ENCODE results near the gene CHAF1A. TPM values are rescaled to one million over a fixed set of nuclear protein-coding genes. Genes with fewer than 3 reads are reported as not detected.

The CHAF1A gene
- total RNA-seq, 1 experiment from 2014 or later: 161 TPM

DNA sequence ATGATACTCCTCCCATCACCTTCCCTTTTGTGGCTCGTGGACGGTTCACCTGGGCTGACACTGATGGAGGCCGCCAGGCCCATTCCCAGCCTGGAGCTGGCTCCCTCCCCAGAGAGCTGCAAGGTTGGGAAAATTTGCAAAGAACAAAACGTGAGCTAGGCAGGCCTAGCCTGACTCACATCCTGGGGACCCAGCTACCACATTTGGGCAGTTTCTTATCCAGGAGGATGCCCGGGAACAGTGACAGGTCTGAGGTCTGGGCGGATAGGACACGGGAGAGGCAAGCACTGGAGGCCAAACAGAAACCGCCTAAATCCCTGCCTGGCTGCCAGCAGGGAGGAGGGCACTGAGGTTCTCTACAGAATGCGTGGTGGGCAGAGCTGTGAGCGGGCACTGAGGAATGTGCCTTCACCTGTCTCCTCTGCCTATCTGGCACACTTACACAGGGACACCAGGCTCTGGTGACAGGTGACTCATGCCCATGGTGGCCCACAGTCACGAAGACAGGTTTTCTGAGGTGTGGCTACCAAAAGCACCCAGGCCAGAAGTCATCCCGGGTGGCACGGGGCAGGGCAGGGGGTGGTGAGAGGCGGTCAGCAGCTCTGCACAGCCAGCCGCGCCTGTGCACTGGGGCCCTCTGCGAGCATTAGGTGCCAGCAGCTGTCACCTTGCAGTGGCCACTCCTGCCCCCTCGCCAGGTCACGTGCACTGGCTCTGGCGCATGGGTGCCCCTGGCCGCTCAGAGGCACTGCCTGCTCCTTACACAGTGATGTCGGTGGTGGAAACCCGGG is 25.3 kb upstream of the CHAF1A start:
- TF ChIP-seq ZNF121 (CRISPR knock-in tag; IDR thresholded peaks at IDR 0.05) (no peak), NR1H2 (CRISPR knock-in tag; IDR thresholded peaks at IDR 0.05) (no peak), ZNF263 (CRISPR knock-in tag; IDR thresholded peaks at IDR 0.05; ENCODE audit: low read depth) (no peak), TCF7 (CRISPR knock-in tag; IDR thresholded peaks at IDR 0.05; ENCODE audit: low read depth) (no peak), NFYB (CRISPR knock-in tag; conservative IDR thresholded peaks at IDR 0.05; ENCODE audit: low read depth) (no peak), EMX1 (CRISPR knock-in tag; IDR thresholded peaks at IDR 0.05) (no peak), CREM (CRISPR knock-in tag; IDR thresholded peaks at IDR 0.05) (no peak), FOXK1 (CRISPR knock-in tag; IDR thresholded peaks at IDR 0.05) (no peak), IRF2 (CRISPR knock-in tag; IDR thresholded peaks at IDR 0.05; ENCODE audit: borderline replicate concordance, low read depth) (no peak), GTF2I (CRISPR knock-in tag; conservative IDR thresholded peaks at IDR 0.05) (no peak), TEAD4 (CRISPR knock-in tag; IDR thresholded peaks at IDR 0.05) (no peak)
- TF ChIP-seq, protein P1, sequence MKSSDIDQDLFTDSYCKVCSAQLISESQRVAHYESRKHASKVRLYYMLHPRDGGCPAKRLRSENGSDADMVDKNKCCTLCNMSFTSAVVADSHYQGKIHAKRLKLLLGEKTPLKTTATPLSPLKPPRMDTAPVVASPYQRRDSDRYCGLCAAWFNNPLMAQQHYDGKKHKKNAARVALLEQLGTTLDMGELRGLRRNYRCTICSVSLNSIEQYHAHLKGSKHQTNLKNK (CRISPR knock-in tag; IDR thresholded peaks at IDR 0.05): no peak
- TF ChIP-seq, protein P2, sequence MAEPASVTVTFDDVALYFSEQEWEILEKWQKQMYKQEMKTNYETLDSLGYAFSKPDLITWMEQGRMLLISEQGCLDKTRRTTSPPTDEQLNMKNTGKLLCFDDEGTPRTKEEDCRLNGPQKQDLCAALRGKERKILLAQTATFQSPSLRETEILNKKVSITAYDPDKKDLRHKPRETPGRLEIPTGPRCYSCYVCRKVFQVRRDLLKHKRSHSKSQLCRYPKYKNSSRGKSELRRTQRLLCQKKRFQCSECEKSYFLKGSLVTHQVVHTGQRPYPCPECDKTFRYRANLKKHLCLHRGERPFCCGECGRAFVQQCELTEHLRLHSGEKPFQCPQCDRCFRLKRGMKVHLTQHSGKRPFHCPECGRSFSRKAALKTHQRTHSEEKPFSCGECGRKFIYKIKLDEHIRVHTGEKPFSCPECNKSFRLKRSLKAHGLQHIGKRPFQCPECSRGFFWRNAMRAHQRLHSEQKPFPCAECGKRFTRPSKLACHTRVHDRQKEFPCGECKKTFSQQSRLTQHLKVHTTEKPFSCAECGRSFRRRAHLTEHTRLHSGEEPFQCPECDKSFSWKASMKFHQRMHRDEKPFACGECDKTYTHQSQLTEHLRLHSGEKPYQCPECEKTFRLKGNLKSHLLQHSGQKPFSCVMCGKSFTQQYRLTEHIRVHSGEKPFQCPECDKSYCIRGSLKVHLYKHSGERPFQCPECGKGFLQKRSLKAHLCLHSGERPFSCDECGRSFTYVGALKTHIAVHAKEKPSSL (CRISPR knock-in tag; conservative IDR thresholded peaks at IDR 0.05): no peak
- TF ChIP-seq, protein P3, sequence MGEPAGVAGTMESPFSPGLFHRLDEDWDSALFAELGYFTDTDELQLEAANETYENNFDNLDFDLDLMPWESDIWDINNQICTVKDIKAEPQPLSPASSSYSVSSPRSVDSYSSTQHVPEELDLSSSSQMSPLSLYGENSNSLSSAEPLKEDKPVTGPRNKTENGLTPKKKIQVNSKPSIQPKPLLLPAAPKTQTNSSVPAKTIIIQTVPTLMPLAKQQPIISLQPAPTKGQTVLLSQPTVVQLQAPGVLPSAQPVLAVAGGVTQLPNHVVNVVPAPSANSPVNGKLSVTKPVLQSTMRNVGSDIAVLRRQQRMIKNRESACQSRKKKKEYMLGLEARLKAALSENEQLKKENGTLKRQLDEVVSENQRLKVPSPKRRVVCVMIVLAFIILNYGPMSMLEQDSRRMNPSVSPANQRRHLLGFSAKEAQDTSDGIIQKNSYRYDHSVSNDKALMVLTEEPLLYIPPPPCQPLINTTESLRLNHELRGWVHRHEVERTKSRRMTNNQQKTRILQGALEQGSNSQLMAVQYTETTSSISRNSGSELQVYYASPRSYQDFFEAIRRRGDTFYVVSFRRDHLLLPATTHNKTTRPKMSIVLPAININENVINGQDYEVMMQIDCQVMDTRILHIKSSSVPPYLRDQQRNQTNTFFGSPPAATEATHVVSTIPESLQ (CRISPR knock-in tag; IDR thresholded peaks at IDR 0.05): no peak
- TF ChIP-seq, protein P4, sequence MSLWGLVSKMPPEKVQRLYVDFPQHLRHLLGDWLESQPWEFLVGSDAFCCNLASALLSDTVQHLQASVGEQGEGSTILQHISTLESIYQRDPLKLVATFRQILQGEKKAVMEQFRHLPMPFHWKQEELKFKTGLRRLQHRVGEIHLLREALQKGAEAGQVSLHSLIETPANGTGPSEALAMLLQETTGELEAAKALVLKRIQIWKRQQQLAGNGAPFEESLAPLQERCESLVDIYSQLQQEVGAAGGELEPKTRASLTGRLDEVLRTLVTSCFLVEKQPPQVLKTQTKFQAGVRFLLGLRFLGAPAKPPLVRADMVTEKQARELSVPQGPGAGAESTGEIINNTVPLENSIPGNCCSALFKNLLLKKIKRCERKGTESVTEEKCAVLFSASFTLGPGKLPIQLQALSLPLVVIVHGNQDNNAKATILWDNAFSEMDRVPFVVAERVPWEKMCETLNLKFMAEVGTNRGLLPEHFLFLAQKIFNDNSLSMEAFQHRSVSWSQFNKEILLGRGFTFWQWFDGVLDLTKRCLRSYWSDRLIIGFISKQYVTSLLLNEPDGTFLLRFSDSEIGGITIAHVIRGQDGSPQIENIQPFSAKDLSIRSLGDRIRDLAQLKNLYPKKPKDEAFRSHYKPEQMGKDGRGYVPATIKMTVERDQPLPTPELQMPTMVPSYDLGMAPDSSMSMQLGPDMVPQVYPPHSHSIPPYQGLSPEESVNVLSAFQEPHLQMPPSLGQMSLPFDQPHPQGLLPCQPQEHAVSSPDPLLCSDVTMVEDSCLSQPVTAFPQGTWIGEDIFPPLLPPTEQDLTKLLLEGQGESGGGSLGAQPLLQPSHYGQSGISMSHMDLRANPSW (CRISPR knock-in tag; conservative IDR thresholded peaks at IDR 0.05; ENCODE audit: low read depth): no peak
- TF ChIP-seq, protein P5, sequence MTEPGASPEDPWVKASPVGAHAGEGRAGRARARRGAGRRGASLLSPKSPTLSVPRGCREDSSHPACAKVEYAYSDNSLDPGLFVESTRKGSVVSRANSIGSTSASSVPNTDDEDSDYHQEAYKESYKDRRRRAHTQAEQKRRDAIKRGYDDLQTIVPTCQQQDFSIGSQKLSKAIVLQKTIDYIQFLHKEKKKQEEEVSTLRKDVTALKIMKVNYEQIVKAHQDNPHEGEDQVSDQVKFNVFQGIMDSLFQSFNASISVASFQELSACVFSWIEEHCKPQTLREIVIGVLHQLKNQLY (CRISPR knock-in tag; IDR thresholded peaks at IDR 0.05): no peak
- peak overlapping the region; percentile 88 for H3K27ac Mint-ChIP-seq
- ChIA-PET POLR2A (no interaction called here), CTCF (interaction anchor here (1.1 to 5.2 kb wide), 10 partner anchors 12 to 146 kb away, joined by 3 to 48 read pairs (median 22); partner anchors contain the start of genes CHAF1A, MPND and SH3GL1)
- H3K4me1 Mint-ChIP-seq: peaks cover 50% of the 10 kb centered on the region
- H3K4me3 Mint-ChIP-seq: no peak overlapping the region
- no peaks in the 10 kb centered on the region for H3K36me3 Mint-ChIP-seq
- no peaks in the 10 kb centered on the region for H3K27me3 Mint-ChIP-seq (ENCODE audit: low read depth)
- ATAC-seq (no peak), DNase-seq (ENCODE audit: low spot score) (no peak)
- H3K9me3 Mint-ChIP-seq: no peaks in the 10 kb centered on the region

DNA sequence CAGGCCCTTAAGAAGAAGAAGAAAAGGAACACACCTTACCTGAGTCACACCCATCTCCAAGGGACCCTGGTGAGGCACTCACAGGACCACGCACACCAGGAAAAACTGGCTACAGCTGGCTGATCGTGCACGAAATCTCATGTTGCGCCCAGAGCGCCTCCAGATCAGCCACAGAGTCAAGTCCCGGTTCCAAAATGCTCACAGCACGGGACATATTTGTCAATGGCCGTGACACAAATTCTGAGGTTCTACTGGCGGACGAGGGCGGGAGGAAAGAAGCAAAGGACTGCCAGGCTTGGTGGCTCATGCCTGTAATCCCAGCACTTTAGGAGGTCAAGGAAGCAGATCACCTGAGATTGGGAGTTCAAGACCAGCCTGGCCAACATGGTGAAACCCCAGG is 23.6 kb upstream of the CHAF1A start:
- CTCF ChIA-PET: no interaction called here
- Mint-ChIP-seq H3K36me3 (no peaks in the 10 kb centered on the region), H3K4me3 (no peak overlapping the region), H3K9me3 (no peaks in the 10 kb centered on the region), H3K27ac (peak overlapping the region; percentile 86; the same call in 1 of the 2 replicates), H3K4me1 (peaks cover 48% of the 10 kb centered on the region), H3K27me3 (ENCODE audit: low read depth) (no peaks in the 10 kb centered on the region)
- ATAC-seq (no peak), DNase-seq (ENCODE audit: low spot score) (no peak)
- POLR2A ChIA-PET: no interaction called here
- TF ChIP-seq ZNF416 (CRISPR knock-in tag; IDR thresholded peaks at IDR 0.05) (no peak), ZNF423 (CRISPR knock-in tag; IDR thresholded peaks at IDR 0.05) (no peak), TEAD4 (CRISPR knock-in tag; IDR thresholded peaks at IDR 0.05) (no peak), SP1 (CRISPR knock-in tag; conservative IDR thresholded peaks at IDR 0.05) (no peak), ZNF396 (CRISPR knock-in tag; IDR thresholded peaks at IDR 0.05; ENCODE audit: borderline replicate concordance) (no peak), ELF4 (CRISPR knock-in tag; IDR thresholded peaks at IDR 0.05; ENCODE audit: low read depth) (no peak), NR3C1 (CRISPR knock-in tag; conservative IDR thresholded peaks at IDR 0.05; ENCODE audit: low read depth) (no peak), SMAD4 (CRISPR knock-in tag; IDR thresholded peaks at IDR 0.05) (no peak)
- TF ChIP-seq, protein P6, sequence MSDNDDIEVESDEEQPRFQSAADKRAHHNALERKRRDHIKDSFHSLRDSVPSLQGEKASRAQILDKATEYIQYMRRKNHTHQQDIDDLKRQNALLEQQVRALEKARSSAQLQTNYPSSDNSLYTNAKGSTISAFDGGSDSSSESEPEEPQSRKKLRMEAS (CRISPR knock-in tag; IDR thresholded peaks at IDR 0.05): no peak
- TF ChIP-seq, protein P7, sequence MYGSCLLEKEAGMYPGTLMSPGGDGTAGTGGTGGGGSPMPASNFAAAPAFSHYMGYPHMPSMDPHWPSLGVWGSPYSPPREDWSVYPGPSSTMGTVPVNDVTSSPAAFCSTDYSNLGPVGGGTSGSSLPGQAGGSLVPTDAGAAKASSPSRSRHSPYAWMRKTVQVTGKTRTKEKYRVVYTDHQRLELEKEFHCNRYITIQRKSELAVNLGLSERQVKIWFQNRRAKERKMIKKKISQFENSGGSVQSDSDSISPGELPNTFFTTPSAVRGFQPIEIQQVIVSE (CRISPR knock-in tag; IDR thresholded peaks at IDR 0.05; ENCODE audit: borderline replicate concordance): no peak
- TF ChIP-seq, protein P8, sequence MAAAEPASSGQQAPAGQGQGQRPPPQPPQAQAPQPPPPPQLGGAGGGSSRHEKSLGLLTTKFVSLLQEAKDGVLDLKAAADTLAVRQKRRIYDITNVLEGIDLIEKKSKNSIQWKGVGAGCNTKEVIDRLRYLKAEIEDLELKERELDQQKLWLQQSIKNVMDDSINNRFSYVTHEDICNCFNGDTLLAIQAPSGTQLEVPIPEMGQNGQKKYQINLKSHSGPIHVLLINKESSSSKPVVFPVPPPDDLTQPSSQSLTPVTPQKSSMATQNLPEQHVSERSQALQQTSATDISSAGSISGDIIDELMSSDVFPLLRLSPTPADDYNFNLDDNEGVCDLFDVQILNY (CRISPR knock-in tag; IDR thresholded peaks at IDR 0.05): no peak
